Measurements from ENCODE around the gene TNFRSF12A. TPM values are rescaled to one million over a fixed set of nuclear protein-coding genes. Genes with fewer than 3 reads are reported as not detected.

TNFRSF12A gene
- total RNA-seq, 1 donor from 2014 or later: 4.9 TPM

DNA sequence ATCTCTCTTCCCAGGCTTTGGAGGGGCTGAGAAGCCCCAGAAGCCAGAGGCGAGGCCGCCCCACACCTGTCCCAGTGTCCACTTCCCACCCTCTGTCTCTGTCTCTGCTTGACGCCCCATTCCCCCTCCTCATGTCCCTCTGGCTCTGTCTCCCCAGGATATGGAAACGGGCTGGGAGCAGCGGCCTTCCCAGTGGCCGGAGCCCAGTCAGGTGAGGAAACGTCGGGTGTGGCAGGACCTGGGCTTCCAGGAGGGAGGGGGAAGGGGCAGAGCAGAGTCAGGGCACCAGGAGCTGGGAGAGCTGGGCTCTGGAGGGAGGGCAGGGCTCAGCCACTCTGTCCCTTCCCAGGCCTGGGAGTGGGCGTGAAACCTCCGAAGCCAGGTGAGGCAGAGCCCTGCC lies 29.3 kb upstream of the TNFRSF12A start:
- intact Hi-C loops (cut with micrococcal nuclease): no loop called here
- Mint-ChIP-seq H3K9me3 (no peaks in the 10 kb centered on the region), H3K4me1 (ENCODE audit: low read depth) (no peaks in the 10 kb centered on the region), H3K36me3 (ENCODE audit: low read depth) (no peaks in the 10 kb centered on the region), H3K4me3 (no peak overlapping the region), H3K27ac (no peak overlapping the region), H3K27me3 (ENCODE audit: insufficient read depth) (peaks cover 7% of the 10 kb centered on the region)
- no peak for DNase-seq (ENCODE audit: low spot score)

DNA sequence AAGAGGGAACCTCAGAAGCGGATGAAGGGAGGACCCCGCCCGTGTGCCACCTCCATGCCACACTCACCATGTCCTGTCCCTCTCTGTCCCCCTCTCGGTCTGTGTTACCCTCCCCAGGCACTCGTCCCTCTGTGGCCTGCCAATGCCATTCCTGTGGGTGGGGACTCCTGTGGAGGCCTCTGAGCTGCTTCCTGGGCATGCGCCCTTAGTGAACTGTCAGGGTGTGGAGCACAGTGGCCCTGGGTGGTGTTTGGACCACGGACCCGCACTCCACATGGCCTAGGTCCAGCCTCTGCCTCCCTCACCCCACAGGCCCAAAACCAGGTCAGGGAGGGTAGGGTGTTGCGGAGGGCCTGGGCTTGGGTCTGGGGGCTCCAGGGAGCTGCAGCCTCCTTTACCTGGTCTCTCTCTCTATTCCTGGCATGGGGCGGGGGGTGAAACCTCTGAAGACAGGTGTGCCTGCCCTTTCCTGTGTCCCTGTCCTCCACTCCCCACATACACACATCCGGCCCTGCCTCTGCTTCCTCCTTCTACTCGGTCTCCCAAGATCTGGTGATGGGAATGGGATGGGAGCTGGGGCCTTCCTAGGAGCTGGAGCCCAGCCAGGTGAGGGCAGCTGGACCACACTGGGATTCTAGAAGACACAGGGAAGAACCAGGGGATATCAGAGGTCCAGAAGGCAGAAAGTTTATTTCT lies 28.5 kb upstream of the TNFRSF12A start:
- intact Hi-C loops (cut with micrococcal nuclease): no loop called here
- no peak for DNase-seq (ENCODE audit: low spot score)
- no peak overlapping the region for H3K27ac Mint-ChIP-seq
- no peak overlapping the region for H3K4me3 Mint-ChIP-seq
- peaks cover 5% of the 10 kb centered on the region for H3K27me3 Mint-ChIP-seq (ENCODE audit: insufficient read depth)
- no peaks in the 10 kb centered on the region for H3K36me3 Mint-ChIP-seq (ENCODE audit: low read depth)
- no peaks in the 10 kb centered on the region for H3K9me3 Mint-ChIP-seq
- no peaks in the 10 kb centered on the region for H3K4me1 Mint-ChIP-seq (ENCODE audit: low read depth)

DNA sequence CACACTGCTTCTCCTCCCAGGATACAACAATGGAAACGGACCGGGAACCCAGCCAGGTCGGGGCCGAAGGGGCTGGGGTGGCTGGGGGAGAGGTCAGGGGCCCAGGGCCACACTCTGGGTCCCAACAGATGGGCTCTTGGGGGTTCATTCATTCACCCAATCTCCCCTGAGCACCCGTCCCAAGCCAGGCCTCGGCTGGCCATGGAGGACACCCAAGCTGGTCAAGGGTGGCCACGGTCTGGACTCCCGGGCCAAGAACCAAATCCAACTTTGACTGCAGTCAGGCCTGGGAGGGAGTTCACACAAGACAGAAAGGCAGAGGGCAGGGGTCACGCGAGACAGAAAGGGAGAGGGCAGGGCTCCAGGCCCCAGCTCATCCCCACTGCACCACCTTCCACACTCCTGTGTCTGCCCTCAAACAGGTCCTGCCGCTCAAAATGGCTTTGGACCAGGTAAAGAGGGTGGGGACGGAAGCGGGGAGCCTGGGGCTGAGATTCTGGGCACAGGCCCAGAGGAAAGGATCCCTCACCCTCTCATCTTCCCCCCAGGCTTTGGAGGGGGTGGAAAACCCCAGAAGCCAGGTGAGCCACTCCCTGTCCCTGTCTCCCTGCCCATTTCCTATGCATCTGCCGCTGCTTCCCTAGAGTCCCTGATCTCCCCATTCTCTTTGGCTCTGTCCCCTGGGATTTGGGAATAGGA lies 27.6 kb upstream of the TNFRSF12A start:
- H3K4me3 Mint-ChIP-seq: no peak overlapping the region
- H3K27ac Mint-ChIP-seq: no peak overlapping the region
- intact Hi-C loops (cut with micrococcal nuclease): no loop called here
- H3K9me3 Mint-ChIP-seq: no peaks in the 10 kb centered on the region
- peaks cover 5% of the 10 kb centered on the region for H3K27me3 Mint-ChIP-seq (ENCODE audit: insufficient read depth)
- no peak for DNase-seq (ENCODE audit: low spot score)
- H3K4me1 Mint-ChIP-seq (ENCODE audit: low read depth): no peaks in the 10 kb centered on the region
- H3K36me3 Mint-ChIP-seq (ENCODE audit: low read depth): no peaks in the 10 kb centered on the region

DNA sequence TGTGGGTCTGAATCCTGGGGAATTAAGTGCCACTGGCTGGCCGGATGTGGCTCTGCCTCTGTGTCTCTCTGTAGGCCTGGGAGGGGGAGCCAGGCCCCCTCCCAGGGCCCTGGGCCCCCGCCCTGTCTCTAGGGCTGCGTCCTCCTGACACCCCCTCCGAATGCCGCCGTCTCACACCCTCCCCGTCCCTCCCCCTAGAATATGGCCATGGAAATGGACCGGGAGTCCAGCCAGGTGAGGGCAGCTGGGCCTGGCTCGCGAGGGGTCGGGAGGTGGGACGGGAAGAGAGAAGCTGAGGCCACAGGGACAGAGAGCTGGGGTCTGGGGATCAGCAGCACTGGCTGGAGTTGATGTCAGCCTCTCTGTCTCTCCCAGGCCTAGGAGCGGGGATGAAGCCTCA lies 23.9 kb upstream of the TNFRSF12A start:
- no peak for DNase-seq (ENCODE audit: low spot score)
- Mint-ChIP-seq H3K27me3 (ENCODE audit: insufficient read depth) (peaks cover 6% of the 10 kb centered on the region), H3K36me3 (ENCODE audit: low read depth) (no peaks in the 10 kb centered on the region), H3K27ac (no peak overlapping the region), H3K9me3 (no peaks in the 10 kb centered on the region), H3K4me1 (ENCODE audit: low read depth) (no peaks in the 10 kb centered on the region), H3K4me3 (no peak overlapping the region)
- intact Hi-C loops (cut with micrococcal nuclease): no loop called here

DNA sequence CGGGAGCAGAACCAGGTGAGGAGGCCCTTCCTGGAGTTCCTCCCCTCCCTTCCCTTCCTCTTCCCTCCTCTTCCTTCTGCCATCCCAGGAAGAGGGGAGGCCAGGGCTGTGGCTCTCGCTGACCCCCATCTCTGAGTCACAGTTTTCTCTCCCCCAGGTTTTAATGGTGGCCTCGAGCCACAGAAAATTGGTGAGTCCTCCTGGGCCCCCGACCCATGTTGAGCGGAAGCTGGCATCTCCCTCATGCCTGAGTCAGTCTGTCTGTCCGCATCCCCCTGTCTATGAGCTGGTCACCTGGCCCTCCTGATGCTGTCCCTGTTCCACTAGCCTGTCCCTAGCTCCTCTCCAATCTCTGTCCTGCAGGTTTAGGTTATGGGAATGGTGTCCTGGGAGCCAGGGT lies 20.2 kb upstream of the TNFRSF12A start:
- Mint-ChIP-seq H3K36me3 (ENCODE audit: low read depth) (no peaks in the 10 kb centered on the region), H3K9me3 (no peaks in the 10 kb centered on the region), H3K27me3 (ENCODE audit: insufficient read depth) (peaks cover 11% of the 10 kb centered on the region), H3K27ac (no peak overlapping the region), H3K4me3 (no peak overlapping the region), H3K4me1 (ENCODE audit: low read depth) (no peaks in the 10 kb centered on the region)
- intact Hi-C loops (cut with micrococcal nuclease): loop anchor here (5.0 kb wide), 1 partner anchor 33 kb away; the partner anchor contains the start of gene PAQR4
- no peak for DNase-seq (ENCODE audit: low spot score)

GRCh38 chr16:3000540-3000939 lies 19.6 kb upstream of the TNFRSF12A start:
- Mint-ChIP-seq H3K36me3 (ENCODE audit: low read depth) (no peaks in the 10 kb centered on the region), H3K9me3 (no peaks in the 10 kb centered on the region), H3K27me3 (ENCODE audit: insufficient read depth) (peaks cover 13% of the 10 kb centered on the region), H3K4me3 (no peak overlapping the region), H3K4me1 (ENCODE audit: low read depth) (no peaks in the 10 kb centered on the region), H3K27ac (no peak overlapping the region)
- intact Hi-C loops (cut with micrococcal nuclease): loop anchor here (5.0 kb wide), 1 partner anchor 33 kb away; the partner anchor contains the start of gene PAQR4
- DNase-seq (ENCODE audit: low spot score): no peak

- Mint-ChIP-seq H3K27me3 (ENCODE audit: insufficient read depth) (peaks cover 16% of the 10 kb centered on the region), H3K36me3 (ENCODE audit: low read depth) (no peaks in the 10 kb centered on the region), H3K27ac (no peak overlapping the region), H3K9me3 (no peaks in the 10 kb centered on the region), H3K4me3 (no peak overlapping the region), H3K4me1 (ENCODE audit: low read depth) (no peaks in the 10 kb centered on the region)
- DNase-seq (ENCODE audit: low spot score): no peak
- intact Hi-C loops (cut with micrococcal nuclease): loop anchor here (5.0 kb wide), 1 partner anchor 34 kb away; the partner anchor contains the start of gene PAQR4
Measured at GRCh38 chr16:3001316-3001715, 18.9 kb upstream of the TNFRSF12A start.

DNA sequence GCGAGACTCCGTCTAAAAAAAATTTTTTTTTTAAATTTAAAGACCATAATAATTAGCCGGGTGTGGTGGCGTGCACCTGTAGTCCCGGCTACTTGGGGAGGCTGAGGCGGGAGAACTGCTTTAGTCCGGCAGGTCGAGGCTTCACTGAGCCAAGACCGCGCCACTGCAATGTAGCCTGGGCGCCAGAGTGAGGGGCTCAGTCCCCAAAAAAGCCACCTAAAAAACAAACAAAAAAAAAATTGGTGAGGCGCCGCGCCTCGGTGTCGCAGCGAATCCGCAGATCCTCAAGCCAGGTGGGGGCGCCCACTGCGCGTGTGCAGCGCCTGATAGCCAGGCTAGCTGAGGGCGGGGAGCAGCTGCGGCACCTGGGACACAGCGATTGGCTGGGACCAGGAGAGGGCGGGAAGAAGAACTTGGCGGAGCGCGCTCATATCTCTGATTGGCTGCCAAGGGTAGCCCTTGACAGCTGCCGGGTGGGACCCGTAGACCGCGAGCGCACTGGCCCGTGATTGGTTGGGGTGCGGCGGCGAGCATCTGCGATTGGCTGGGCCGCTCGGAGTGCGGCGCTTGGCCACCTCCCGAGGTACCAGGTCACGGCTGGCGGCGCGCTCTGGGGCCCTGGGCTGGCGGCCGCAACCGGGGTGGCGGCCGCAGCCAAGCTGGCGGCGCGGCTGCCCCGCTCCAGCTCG lies 16.4 kb upstream of the TNFRSF12A start:
- Mint-ChIP-seq H3K36me3 (ENCODE audit: low read depth) (no peaks in the 10 kb centered on the region), H3K27ac (peak overlapping the region; percentile 21), H3K27me3 (ENCODE audit: insufficient read depth) (peaks cover 18% of the 10 kb centered on the region), H3K9me3 (no peaks in the 10 kb centered on the region), H3K4me3 (peak overlapping the region; percentile 74), H3K4me1 (ENCODE audit: low read depth) (peaks cover 22% of the 10 kb centered on the region)
- intact Hi-C loops (cut with micrococcal nuclease): loop anchor here (1.0 to 5.0 kb wide), 6 partner anchors 17 to 97 kb away; partner anchors contain the start of genes PAQR4, PKMYT1, THOC6 and TNFRSF12A
- DNase-seq (ENCODE audit: low spot score): peak; percentile 98

DNA sequence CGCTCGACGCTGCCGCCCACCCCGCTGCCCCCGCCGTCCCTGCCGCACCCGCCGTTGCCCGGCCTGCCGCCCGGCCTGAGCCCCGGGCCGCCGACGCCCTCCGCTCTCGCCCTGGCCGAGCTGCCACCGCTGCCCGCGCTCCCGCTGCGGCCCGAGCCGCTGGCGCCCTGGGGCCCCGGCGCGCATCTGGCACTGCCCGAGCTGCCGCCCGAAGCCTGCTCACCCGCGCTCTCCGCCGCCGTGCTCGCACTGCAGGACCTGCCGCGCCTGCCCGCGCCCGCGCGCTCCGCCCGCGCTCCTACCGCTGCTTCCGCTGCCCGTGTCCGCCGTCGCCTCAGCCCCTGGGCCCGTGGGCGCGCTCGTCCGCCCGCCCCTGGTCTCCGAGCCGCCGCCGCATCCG lies 15.8 kb upstream of the TNFRSF12A start:
- Mint-ChIP-seq H3K4me1 (ENCODE audit: low read depth) (peaks cover 24% of the 10 kb centered on the region), H3K27me3 (ENCODE audit: insufficient read depth) (peaks cover 18% of the 10 kb centered on the region), H3K4me3 (no peak overlapping the region), H3K27ac (no peak overlapping the region), H3K36me3 (ENCODE audit: low read depth) (no peaks in the 10 kb centered on the region), H3K9me3 (no peaks in the 10 kb centered on the region)
- intact Hi-C loops (cut with micrococcal nuclease): loop anchor here (1.0 to 5.0 kb wide), 2 partner anchors 24 to 37 kb away; partner anchors contain the start of genes PAQR4 and PKMYT1
- DNase-seq (ENCODE audit: low spot score): no peak

GRCh38 chr16:3004781-3005284 lies 15.3 kb upstream of the TNFRSF12A start:
- DNase-seq (ENCODE audit: low spot score): no peak
- Mint-ChIP-seq H3K4me3 (peak overlapping the region; percentile 62), H3K36me3 (ENCODE audit: low read depth) (no peaks in the 10 kb centered on the region), H3K27me3 (ENCODE audit: insufficient read depth) (peaks cover 18% of the 10 kb centered on the region), H3K9me3 (no peaks in the 10 kb centered on the region), H3K27ac (no peak overlapping the region), H3K4me1 (ENCODE audit: low read depth) (peaks cover 24% of the 10 kb centered on the region)
- intact Hi-C loops (cut with micrococcal nuclease): loop anchor here (1.0 to 5.0 kb wide), 2 partner anchors 25 to 38 kb away; partner anchors contain the start of genes PAQR4 and PKMYT1

- Mint-ChIP-seq H3K9me3 (no peaks in the 10 kb centered on the region), H3K36me3 (ENCODE audit: low read depth) (no peaks in the 10 kb centered on the region), H3K27ac (peak overlapping the region; percentile 2), H3K4me1 (ENCODE audit: low read depth) (peaks cover 24% of the 10 kb centered on the region), H3K4me3 (no peak overlapping the region), H3K27me3 (ENCODE audit: insufficient read depth) (peaks cover 12% of the 10 kb centered on the region)
- DNase-seq (ENCODE audit: low spot score): no peak
- intact Hi-C loops (cut with micrococcal nuclease): no loop called here
Measured at GRCh38 chr16:3007059-3007956, 12.9 kb upstream of the TNFRSF12A start.

All from activated T-helper 1 cell treated with anti-CD3 and anti-CD28 coated beads, Interleukin-12 subunit alpha, Interleukin-12 subunit beta, Interleukin-2, Interleukin-4 antibody, amounts not matched to agents 30 ng/mL and 10 ng/mL and 1 ng/mL, durations not matched to agents 14 hours and 24 hours and 36 hours (primary cell).